NCI-H82 treated with DMSO at 0.1 percent for 48 hours (cell line): Measurements from ENCODE around the gene RBPJL.

Source experiments
- DNase-seq: peaks from one replicate; lab custom pipeline; 2025; ENCODE audit not compliant: unreplicated experiment; lab: John Stamatoyannopoulos, UW

RBPJL gene

GRCh38 chr20:45293041-45294002, 13.3 kb upstream of the RBPJL start:
- peak; percentile 88 for DNase-seq

DNA sequence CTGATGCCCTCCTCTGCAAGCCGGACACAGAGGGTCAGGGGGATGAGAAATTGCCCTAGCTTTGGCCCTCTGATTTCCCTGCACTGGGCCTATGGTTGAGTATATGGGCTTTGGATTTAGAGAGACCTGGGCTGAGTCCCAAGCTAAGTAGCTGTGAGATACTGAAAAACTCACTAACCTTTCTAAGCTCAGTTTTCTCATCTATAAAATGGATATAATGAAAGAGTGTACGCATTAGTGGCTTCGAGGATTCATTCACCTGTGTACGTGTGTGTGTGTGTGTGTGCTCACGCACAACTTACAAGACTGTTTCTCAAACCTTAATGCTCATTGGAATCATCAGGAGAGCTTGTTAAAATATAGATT, 12.7 kb upstream of the RBPJL start:
- DNase-seq = no peak

- DNase-seq = no peak
These were observed 12.0 kb upstream of the RBPJL start for GRCh38 chr20:45294659-45295058.

DNA sequence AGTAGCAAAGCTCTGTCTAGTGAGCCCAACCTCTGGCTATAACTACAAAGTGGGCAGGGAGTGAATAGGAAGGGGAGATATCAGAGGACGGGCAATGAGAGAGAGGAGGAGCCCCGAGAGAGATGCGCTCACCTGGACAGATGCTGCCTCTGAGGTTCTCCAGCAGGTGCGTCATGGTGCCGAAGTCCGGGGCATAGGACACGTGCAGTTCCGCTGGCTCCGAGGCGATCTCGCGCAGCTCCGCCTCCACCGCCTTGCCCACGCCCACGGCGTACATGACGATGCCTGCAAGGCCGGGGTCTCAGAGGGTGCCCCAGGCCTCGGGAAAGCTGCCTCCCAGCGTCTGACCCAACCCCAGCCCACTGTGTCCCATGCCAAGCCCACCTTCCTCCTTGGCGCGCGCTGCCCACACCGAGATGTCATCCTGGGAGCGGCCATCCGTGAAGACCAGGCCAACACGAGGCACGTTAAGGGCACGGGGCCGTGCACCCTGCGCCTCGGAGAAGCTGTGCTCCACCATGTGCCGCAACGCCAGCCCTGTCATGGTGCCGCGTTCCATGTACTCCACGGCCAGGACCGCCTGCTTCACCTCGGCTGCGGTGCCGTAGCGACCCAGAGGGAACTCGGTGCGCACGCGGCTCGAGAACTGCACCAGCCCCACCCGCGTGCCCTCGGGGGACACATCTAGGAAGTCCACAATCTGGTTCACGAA, 8.7 kb upstream of the RBPJL start:
- no peak for DNase-seq

DNA sequence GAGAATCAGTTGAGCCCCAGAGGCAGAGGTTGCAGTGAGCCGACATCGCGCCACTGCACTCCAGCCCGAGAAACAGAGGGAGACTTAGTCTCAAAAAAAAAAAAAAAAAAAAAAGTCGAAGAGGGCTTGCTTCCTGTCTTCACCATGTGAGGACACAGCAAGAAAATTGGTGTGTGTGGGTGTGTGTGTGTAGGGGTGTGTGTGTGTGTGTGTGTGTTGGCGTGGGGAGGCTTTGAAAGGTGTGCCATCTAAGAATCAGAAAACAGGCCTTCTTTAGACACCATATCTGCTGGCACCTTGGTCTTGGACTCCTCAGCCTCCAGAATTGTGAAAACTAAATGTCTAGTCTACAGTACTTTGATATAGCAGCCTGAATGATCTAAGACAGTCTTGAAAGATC, 6.9 kb upstream of the RBPJL start:
- DNase-seq = no peak

DNA sequence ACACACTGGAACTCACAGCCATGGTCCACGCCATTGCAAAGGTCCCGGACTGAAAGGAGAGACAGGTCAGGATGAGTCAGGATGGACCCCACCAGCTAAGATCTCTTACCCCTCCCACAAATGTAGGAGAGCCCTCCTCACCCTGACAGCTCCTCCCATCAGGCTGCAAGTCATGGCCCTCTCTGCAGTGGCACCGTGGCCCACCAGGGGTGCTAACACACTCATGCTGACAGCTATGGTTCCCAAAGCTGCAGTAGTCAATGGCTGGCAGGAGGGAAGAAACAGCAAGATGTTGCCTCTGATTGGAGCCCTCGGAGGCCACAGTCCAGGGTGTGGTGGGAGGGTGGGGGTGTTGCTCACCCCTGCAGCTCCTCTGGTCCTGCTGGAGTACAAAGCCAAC, 5.7 kb upstream of the RBPJL start:
- no peak for DNase-seq

GRCh38 chr20:45301824-45302271, 4.8 kb upstream of the RBPJL start:
- no peak for DNase-seq

DNA sequence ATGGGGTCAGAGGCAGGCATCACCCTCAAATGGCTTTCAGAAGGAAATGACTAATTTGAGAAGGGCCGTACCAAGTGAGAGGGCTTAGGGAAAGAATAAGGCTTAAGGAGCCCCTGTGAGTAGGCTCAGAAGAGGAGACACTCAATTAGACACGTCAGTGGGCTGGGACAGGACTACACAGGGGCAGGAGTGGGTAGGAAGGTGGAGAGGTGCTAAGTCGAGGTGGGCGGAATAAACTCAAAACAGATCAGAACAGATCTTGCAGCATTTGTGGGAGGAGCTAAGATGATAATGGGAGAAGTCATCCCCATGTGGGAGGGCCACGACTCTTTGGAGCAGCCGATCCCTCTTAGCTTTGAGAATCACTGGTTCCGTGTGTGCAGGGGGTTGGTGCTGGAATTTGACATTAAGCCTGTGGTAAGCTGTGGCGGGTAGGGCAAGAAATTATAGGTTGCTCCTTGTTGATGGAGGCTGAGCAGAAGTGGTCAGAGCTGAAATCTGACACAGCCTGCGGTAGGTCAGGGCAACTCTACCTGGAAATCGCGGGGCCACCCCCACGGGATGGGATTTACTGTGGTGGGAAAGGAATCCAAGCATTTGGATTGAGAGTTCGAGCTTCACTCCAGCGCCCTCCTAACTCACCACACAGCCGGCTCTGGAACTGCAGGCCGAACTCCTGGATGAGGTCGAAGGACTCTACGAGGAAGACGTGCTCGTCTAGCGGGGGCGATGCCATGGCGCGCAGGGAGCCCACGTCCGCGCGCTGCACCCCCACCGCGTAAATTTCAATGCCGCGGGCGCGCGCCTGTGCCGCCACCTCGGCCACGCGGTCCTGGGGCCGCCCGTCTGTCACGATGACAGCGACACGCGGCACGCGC, 2.8 kb upstream of the RBPJL start:
- no peak for DNase-seq

DNA sequence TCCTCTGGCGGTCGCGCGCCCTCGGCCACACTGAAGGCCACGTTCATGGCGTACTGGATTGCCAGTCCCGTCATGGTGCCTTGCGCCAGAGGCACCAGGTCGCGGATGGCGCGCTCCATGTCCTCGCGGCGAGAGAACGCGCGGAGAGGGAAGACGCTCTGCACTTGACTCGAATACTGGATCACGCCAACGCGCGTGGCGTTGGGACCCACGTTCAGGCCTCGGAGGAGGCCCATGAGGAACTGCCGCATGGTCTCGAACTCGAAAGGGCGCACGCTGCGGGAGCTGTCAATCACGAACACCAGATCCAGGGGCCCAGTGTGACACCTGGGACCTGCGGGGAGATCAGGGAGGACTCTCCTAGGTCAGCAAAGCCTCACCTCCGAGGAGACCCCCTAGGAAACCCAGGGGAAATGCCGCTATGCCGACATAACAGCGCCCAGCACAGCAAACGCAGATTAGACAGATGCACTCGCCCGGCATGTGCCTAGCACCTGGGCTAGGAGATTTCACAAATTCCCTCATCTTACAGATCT, 2.1 kb upstream of the RBPJL start:
- no peak for DNase-seq

GRCh38 chr20:45305262-45305661, 1.4 kb upstream of the RBPJL start:
- DNase-seq = no peak

DNA sequence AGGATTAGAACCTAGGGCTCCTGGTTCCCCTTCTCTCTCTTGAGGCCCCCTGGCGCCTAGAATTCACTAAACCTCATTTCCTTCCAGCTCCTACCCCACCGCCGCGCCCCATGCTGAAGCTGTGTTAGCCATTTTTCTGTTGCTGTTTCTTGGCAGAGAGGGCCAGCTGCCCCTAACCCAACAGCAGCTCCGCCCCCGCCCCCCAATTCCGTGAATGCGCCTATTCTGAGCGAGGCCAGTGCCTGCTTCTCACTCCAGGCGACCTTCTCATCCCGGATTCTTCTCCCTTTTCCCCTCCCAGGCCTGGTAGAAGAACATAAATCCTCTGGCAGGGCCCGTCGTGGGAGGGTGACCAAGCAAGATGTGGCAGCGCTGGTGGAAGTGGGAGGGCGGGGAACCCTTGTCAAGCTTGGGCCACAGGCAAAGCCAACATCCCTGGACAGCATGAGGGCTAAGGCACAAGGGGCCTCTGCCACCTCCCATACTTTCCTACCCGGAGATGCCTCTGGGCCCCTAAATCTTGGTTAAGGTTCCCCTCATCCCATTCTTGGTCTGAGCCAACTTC, 518 bp downstream of the RBPJL start:
- DNase-seq = no peak

DNA sequence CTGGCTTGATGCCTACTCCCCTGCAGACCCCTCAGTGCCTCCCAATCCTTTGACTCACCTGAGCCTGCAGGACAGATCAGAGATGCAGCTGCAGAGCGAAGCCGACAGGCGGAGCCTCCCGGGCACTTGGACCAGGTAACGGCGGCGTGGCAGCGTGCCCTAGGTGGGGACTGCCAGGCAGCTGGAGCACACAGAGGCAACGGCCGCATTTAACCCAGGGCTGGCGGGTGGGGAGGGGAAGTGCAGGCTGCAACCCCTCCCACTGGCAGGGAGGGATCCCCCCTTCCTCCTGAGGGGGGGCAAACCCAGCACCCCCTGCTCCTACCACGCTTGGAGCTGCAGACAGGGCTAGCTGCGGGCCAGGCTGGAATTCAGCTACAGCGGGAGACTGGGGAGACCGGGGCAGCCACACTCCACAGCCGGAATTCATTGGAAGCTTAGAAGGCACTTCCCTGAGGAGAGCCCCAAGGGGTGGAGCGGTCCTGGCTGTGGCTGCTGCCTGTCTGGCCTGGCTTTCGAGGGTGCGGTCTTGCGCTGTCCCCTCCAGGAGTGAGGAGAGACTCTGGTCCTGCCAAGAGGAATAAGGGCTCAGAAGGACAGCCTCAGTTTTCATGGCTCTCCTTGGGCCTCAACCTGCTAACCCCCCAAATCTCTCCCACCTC, 1.6 kb downstream of the RBPJL start, which contains the start of gene MATN4:
TSS of gene MATN4 (minus strand) at position 183 of the 662 bp plus-strand sequence. CDS start 2,717 bp downstream, outside the sequence.
- no peak for DNase-seq

GRCh38 chr20:45309075-45309474, 2.4 kb downstream of the RBPJL start:
- DNase-seq = no peak

DNA sequence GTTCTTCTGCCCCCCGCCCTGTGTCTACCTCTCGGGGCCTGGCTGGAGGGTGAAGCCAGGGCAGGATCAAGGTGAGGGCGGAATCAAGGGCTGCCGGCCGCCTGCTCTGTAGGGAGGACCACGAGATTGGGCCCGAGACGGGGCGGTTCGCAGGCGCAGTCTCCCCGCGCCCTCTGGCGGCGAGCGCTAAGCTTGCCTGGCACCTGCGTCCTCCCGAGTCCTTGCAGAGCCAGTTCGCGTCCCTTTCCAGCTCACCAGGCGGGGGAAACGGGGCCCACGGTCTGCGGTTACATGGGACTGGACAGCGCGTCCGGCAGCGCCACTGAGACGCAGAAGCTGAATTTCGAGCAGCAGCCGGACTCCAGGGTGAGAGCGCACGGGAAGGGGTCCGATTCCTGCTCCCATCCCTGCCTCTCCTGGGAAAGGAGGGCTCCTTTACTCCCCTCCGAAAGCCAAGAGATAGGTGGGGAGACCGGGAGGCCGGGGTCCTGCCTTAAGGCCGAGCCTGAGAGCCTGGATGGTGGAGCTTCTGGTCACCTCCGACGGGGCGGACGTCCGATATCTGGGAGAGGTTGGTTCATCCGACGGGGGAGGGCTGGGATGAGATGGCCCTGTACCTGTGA, 5.1 kb downstream of the RBPJL start:
- DNase-seq = no peak

DNA sequence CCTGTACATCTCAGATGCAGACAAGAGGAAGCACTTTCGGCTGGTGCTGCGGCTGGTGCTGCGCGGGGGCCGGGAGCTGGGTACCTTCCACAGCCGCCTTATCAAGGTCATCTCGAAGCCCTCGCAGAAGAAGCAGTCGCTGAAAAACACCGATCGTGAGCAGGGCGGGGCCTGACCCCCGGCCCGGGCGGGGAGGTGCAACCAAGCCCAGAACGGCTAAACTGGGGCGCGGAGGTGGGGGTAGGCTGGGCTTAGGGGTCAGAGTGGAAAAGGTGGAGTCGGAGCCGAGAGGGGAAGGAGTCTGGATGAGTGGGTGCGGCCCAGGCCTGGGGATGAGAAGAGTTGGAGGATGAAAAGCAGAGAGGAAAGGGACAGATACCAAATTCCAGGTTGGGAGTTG, 5.6 kb downstream of the RBPJL start:
- DNase-seq = no peak

DNA sequence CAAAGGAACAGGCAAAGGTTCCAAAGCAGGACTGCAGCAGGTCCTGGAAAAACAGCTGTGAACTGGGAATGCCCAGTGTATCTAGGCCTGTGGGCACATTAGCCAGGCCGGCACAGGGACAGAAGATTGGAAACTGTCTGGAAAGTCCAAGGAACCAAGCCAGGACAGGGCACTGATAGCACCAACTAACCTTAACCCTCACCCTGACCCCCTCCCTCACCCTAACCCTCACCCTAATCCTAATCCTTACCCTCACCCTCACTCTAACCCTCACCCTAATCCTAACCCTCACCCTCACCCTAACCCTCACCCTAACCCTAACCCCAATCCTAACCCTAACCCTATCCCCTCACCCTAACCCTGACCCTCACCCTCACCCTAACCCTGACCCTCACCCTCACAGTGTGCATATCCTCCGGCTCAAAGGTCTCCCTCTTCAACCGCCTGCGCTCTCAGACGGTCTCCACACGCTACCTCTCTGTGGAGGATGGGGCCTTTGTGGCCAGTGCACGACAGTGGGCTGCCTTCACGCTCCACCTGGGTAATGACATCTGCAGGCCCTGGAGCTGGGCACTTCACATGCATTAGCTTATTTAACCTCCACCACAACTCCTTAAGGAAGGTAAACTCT, 6.5 kb downstream of the RBPJL start:
- DNase-seq = no peak

DNA sequence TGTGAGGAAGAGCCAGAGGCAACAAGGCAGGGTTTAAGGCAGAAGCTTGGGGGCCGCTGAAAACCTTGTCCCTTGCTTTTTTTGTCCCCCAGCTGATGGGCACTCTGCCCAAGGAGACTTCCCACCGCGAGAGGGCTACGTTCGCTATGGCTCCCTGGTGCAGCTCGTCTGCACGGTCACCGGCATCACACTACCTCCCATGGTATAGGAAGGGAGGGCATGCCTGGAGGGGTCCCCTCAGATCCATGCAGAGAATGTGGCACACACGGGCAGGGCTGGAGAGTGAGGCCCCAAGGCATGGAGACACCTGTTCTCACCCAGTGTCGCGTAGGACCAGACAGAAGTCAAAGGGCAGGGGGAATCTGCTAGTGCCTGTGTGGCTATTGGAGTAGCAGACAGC, 7.3 kb downstream of the RBPJL start:
- DNase-seq = no peak

DNA sequence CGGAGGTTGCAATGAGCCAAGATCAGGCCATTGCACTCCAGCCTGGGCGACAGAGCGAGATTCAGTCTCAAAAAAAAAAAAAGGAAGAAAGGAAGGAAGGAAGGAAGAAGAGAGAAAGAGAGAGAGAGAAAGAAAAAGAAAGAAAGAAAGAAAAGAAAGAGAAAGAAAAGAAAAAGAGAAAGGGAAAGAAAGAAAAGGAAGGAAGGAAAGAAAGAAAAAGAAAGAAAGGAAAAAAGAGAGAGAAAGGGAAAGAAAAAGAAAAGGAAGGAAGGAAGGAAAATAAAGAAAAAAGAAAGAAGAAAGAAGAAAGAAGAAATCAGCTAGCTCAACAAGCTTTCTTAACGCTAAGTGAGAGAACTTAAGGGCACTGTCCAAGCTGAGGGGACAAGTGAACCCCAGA, 9.0 kb downstream of the RBPJL start:
- DNase-seq = no peak
